ENCODE results near the gene SLC22A23.
"Not testable (repeated sequence)": the region's sequence is repeated elsewhere in the genome, so short reads cannot be mapped to it uniquely, and the experiment has no call there.

Gene SLC22A23

GRCh38 chr6:3384241-3385143 is 72.4 kb downstream of the SLC22A23 start:
- DNase-seq (ENCODE audit: low spot score), result no peak

- DNase-seq (ENCODE audit: low spot score), result no peak
Measured at GRCh38 chr6:3383525-3383924, 73.3 kb downstream of the SLC22A23 start.

GRCh38 chr6:3382326-3383279 is 74.2 kb downstream of the SLC22A23 start:
- no peak for DNase-seq (ENCODE audit: low spot score)

GRCh38 chr6:3381233-3381921 is 75.5 kb downstream of the SLC22A23 start:
- no peak for DNase-seq (ENCODE audit: low spot score)

GRCh38 chr6:3380344-3381232 is 76.3 kb downstream of the SLC22A23 start:
- no peak for DNase-seq (ENCODE audit: low spot score)

- no peak for DNase-seq (ENCODE audit: low spot score)
Measured at GRCh38 chr6:3379482-3380060, 77.3 kb downstream of the SLC22A23 start.

GRCh38 chr6:3378808-3379207 is 78.0 kb downstream of the SLC22A23 start:
- not testable (repeated sequence) for DNase-seq (ENCODE audit: low spot score)

- DNase-seq (ENCODE audit: low spot score), result not testable (repeated sequence)
Measured at GRCh38 chr6:3378398-3378782, 78.5 kb downstream of the SLC22A23 start.

GRCh38 chr6:3377536-3378397 is 79.1 kb downstream of the SLC22A23 start:
- no peak for DNase-seq (ENCODE audit: low spot score)

GRCh38 chr6:3376893-3377535 is 79.8 kb downstream of the SLC22A23 start:
- no peak for DNase-seq (ENCODE audit: low spot score)

GRCh38 chr6:3376064-3376463 is 80.8 kb downstream of the SLC22A23 start:
- no peak for DNase-seq (ENCODE audit: low spot score)

GRCh38 chr6:3373597-3374203 is 83.2 kb downstream of the SLC22A23 start:
- DNase-seq (ENCODE audit: low spot score), result no peak

GRCh38 chr6:3372912-3373554 is 83.8 kb downstream of the SLC22A23 start:
- no peak for DNase-seq (ENCODE audit: low spot score)

- no peak for DNase-seq (ENCODE audit: low spot score)
Measured at GRCh38 chr6:3372184-3372846, 84.5 kb downstream of the SLC22A23 start.

- DNase-seq (ENCODE audit: low spot score), result no peak
Measured at GRCh38 chr6:3371222-3371949, 85.5 kb downstream of the SLC22A23 start.

GRCh38 chr6:3370361-3371221 is 86.3 kb downstream of the SLC22A23 start:
- DNase-seq (ENCODE audit: low spot score), result no peak
